ENCODE results near the gene SAP30.

The SAP30 gene, protein sequence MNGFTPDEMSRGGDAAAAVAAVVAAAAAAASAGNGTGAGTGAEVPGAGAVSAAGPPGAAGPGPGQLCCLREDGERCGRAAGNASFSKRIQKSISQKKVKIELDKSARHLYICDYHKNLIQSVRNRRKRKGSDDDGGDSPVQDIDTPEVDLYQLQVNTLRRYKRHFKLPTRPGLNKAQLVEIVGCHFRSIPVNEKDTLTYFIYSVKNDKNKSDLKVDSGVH

GRCh38 chr4:173370477-173371291, at the start of gene SAP30:
Gene SAP30, plus strand, starts transcription at chr4:173370954. Its CDS starts 229 bp downstream, at chr4:173371183.
- peak; percentile 98 for DNase-seq (ENCODE audit: low spot score)

DNA sequence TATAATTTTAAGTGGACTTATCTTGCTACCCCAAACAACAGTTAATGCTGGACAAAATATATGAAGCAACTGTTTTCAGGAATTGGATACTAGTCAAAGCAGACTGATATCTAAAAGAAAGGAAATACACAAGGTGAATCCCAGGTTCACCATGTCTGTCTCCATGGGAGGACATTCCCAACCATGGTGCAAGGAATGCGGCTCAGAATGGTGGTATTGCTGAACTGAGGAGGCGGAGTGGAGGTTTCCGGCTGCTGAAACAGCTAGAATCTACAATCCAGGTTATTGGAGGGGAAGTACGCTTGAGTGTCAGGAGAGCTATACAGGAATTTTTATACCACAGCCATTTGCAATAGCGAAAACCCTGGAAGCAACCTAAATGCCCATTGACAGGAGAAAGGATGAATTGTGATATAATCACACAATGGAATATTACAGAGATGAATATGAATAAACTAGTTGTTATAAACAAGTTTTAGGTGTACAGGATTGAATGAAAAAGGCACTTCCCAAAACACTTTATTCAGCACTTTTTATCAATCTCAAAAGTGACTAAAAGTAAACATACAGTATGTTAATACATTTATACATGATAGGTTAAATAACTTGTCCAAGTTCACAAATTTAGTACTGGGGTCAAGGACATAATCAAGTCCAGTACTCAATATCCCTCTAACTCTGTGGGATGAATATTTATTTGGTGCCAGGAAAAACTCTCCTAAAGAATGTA, 45.6 kb upstream of the SAP30 start:
- no peak for DNase-seq (ENCODE audit: low spot score)

DNA sequence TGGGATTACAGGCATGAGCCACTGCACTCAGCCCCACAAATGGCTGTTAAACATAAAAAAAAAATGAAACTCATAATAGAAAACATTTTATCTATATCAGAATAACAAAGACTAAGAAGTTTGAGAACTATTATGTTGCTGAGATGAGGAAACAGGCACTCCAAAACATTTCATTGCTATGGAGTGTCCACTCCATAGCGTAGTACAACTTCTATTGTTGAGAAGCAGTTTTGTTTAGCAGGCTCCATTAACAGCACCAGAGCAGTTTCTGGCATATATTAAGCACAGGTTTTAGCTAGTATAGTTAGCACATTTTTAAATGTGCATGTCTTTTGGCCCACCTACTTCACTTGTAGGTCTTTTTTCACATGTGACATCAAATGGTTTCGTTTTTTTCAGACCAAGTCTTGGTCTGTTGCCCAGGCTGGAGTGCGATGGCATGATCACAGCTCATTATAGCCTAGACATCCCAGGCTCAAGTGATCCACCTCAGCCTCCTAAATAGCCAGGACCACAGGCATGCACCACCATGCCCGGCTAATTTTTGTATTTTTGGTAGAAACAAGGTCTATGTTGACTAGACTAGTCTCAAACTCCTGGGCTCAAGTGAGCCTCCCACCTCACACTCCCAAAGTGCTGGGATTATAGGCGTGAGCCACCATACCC, 42.4 kb upstream of the SAP30 start:
- no peak for DNase-seq (ENCODE audit: low spot score)

DNA sequence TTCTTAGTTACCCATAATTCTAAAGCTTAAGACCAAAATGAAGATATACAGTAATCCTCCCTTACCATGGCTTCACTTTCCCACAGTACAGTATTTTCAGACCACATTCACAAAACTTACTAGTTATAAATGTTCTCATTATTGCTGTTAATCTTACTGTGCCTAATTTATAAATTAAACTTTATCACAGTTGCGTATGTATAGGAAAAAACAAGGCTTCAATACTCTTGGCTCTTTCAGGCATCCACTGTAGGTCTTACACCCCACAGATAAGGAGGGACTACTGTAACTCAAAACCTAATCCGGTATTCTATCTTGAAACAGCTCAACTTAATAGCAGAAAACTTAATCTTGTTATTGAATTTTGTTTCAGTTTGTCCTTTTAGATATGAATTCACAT, 40.2 kb upstream of the SAP30 start:
- DNase-seq (ENCODE audit: low spot score), result no peak

DNA sequence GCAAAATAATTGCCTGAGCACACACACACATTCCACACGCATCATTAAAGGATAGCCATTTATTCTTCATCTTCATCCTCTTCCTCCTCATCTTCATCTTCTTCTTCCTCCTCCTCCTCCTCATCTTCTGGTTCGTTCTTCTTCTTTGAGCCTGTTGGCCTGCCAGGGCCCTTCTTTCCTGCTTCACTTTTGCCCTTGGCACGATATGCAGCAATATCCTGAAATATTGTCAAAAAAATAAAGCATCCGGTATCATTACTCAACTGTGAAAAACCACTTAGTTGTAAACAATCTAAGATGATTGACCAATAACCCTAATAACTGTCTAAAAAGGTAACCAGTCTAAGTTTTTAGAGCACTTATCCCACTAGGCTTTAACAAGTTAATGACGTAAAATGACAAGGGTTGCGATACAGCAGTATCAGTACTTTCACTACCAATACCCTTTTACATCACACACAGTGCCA, 38.7 kb upstream of the SAP30 start:
- peak; percentile 31 for DNase-seq (ENCODE audit: low spot score)

GRCh38 chr4:173332963-173333657, 37.6 kb upstream of the SAP30 start:
- no peak for DNase-seq (ENCODE audit: low spot score)

DNA sequence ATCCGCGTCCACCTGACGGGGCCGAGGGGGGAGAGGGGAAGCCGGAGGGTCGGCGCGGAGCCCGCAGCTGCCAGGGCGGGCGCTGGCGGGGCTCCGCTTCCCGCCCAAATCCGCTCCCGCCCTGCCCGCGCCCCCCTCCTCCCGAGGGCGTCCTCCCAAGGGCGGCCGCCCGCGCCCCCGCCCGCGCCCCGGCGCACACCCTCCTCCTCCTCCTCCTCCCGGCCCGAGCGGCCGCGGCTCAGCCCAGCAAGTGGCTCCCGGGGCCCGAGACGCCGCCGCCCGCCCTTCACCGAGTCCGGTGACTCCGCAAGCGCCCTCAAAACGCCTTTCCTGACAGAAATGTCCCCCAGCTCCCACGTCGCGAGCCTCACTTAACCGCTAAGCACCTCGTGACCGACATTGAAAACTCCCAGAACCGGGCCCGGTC, 37.1 kb upstream of the SAP30 start:
- DNase-seq (ENCODE audit: low spot score), result peak; percentile 48

- DNase-seq (ENCODE audit: low spot score), result peak; percentile 100
Measured at GRCh38 chr4:173334085-173334890, 36.5 kb upstream of the SAP30 start, which contains the start of gene HMGB2. Gene HMGB2, minus strand, starts transcription at chr4:173334358. Its CDS starts 709 bp downstream, at chr4:173333649.

- DNase-seq (ENCODE audit: low spot score), result peak; percentile 80
Measured at GRCh38 chr4:173334891-173335752, 35.6 kb upstream of the SAP30 start.

- DNase-seq (ENCODE audit: low spot score), result no peak
Measured at GRCh38 chr4:173337463-173337862, 33.3 kb upstream of the SAP30 start.

- no peak for DNase-seq (ENCODE audit: low spot score)
Measured at GRCh38 chr4:173343832-173344397, 26.8 kb upstream of the SAP30 start.

DNA sequence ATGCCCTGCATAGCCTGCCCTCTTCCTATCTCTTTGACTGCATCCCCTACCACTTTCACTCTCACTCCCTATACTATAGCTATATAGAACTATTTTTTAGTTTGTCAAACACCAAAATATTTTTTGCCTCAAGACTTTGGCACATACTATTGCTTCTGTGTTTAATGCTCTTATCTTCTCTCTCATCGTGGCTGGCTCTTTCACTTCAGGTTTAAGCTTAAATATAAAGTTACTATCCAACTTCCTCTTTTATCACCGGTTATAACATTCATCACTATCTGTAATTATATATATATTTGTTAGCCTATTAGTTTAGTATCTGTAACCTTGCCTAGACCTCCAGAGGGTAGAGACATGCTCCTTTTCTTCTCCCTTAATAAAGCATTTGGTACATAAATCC, 25.1 kb upstream of the SAP30 start:
- no peak for DNase-seq (ENCODE audit: low spot score)

- no peak for DNase-seq (ENCODE audit: low spot score)
Measured at GRCh38 chr4:173346074-173346473, 24.7 kb upstream of the SAP30 start.

DNA sequence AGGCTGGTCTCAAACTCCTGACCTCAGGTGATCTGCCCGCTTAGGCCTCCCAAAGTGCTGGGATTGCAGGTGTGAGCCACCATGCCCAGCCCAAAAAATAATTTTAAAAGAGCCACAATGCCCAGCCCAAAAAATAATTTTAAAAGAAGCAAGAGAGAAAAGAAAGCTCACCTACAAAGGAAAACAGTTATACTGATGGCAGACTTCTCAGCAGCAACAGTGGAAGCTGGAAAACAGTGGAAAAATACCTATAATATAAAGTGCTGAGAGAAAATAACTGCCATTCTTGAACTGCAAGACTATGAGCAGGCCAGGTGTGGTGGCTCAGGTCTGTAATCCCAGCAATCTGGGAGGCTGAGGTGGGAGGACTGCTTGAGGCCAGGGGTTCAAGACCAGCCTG, 23.3 kb upstream of the SAP30 start:
- no peak for DNase-seq (ENCODE audit: low spot score)

- no peak for DNase-seq (ENCODE audit: low spot score)
Measured at GRCh38 chr4:173357939-173358338, 12.8 kb upstream of the SAP30 start.

GRCh38 chr4:173360587-173361221, 10.1 kb upstream of the SAP30 start:
- DNase-seq (ENCODE audit: low spot score), result no peak

DNA sequence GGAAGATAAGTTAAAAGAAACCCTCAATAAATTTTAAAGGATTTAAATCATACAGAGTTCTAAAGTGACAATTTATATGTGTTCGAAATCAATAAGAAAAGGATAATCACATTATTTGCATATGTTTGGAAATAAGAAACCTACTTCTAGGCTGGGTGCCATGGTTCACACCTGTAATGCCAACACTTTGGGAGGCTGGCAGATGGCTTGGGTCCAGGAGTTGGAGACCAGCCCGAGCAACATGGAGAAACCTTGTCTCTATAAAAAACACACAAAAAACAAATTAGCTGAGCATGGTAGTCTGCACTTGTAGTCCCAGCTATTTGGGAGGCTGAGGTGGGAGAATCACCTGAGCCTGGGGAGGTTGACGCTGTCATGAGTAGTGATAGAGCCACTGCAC, 8.1 kb upstream of the SAP30 start:
- DNase-seq (ENCODE audit: low spot score), result no peak

DNA sequence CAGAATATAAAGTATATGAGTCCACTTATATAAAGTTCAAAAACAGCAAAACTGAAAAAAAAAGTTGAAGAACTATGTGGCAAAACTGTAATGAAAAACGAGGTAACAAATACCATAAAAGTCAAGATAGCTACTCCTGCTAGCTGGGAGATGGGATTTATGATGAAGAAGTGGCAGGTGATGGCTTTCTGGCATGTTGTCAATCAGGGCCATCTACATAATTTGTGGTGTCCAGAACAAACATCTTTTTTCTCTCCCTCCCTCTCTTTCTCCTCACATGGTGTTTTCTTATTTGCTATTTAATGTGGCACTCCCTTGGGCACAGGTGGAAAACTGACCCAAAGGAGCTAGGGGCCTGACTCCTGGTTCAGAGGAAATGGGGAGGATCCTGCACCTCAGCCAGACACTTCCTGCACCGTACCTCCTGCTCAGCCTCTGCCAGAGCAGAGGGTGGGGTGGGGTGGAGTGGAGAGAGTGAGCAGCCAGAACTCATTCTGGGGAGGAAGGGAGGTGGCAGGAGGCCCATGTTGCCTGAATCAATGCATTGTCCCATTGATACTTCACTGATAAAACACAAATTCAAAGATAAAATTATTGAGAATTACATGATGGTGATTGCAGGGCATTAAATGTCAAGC, 5.3 kb upstream of the SAP30 start:
- no peak for DNase-seq (ENCODE audit: low spot score)
